Stimulated activated CD4-positive, alpha-beta T cell treated with anti-CD3 and anti-CD28 coated beads, TNF-alpha, amount 100 ng/mL, for 1 hour (primary cell): ENCODE data around the gene KCNE4.
"Not testable (repeated sequence)": the region's sequence is repeated elsewhere in the genome, so short reads cannot be mapped to it uniquely, and the experiment has no call there.

Source experiments
- DNase-seq, 3 donors: peaks; one replicate each; pipeline ENCODE4 v3.0.0-alpha.2; 2020; ENCODE audit warnings: low read depth in 3 of 3, low spot score in 1 of 3

KCNE4 gene

DNA sequence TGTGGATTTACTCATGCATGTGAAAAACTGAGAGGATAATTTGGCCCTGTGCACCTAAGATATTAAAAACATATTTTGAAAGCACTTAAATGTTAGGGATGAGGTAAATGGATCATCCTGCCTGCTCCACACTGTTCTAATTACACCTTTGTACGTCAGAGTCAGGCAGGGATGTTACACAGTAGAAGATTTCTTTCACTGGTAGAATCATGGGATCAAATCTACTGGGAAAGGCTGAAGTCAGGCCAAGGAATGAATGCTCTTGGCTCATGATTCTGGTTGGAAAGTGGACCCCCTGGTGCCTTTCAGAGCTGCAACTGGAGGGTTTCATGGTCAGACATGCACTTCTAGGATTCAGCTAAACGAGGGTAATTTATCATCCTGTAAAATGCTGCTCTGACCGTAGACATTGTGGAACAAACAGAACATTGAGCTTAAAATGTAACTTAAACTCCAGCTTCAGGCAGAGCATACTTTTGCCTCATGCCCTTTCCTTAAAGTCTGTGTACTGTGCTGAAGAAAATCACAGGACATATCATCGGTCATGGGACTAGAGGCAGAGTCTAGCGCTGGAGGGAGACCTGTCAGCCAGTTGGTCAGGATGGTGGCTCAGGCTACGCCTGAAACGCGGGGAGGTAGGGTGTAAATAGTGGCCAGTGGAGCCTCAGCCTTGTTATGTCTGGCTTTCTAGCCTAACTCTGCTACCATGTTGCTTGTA lies 4.9 kb downstream of the KCNE4 start:
- DNase-seq, result no peak

DNA sequence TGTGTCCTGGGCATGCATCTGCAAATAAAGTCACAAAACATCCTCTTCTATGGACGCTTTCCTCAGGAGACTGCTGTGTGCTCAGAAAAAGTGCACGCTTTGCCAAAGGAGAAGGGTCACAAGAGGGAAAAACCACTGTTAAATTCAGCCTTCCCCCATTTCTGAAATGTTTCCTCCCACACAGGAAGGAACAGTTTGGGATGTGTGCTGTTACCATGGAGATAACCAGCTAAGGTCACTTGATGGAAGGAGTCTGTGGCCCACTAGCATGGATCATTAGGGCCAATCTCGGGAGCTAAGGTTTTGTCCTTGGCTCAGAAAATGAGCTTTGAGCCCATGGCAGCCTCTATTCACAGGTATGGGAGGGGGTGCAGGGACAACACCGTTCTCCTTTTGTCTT lies 5.6 kb downstream of the KCNE4 start:
- DNase-seq, result no peak

DNA sequence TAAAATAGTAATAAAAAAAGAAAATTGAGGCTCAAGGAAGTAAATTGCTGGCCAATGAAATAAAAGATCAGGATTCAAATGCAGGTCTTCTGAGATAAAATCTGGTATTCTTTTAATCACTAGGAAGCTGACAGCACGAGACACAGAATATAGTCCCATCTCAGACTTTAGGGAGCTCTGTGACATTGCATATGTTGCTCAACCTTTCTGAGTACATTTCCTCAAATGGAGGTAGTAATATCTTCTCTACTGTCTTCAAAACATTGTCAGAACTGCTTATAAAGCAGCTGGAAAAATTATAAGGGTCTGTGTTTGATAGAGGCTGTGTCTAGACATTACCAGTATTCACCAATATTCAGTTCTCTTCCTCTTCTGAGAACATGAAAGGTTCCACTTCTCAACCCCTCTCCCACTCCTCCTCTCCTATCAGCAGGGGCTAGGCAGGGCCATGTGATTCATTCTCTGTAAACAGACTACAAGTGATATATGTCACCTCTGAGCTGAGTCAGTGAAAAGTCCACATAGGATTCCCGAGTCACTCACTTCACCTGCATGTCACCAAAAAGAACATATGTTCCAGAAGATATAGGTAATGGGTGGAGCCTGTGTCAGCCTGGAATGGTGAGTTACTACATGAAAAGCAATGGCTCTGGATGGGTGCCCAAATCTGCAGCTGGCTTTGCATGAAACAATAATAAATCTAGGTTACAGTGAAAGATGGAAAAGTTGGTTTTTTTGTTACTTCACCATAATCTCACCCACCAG lies 7.1 kb downstream of the KCNE4 start:
- no peak for DNase-seq

DNA sequence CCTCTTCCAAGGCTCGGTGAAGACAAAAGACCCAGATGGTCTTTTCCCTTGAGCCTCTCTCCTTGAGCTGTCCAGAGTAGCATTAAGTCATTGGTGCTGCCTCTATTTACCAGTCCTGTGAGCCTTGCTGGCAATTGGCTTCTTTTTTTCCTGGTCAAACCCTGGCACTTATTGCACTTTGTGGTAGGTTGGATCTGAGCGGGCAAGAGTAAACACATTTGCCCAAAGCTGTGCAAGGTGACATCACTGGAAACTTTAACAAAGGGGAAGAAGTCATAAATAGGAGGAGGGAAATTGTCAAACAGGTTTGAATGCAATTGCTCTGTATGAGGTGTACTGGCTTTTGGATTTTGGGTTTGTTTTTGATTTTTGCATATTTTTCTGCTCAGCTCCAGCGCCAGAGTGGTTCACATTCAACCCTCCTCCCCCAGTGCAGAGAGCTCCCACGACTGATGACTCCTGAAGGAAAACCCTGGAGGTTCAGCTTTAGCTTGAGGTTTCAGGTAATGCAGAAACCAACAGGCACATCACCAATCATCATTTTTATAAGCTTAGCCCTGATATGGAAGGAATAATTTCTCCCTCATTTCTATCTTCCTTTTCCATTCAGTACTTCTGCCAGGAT lies 8.3 kb downstream of the KCNE4 start:
- DNase-seq, result no peak

DNA sequence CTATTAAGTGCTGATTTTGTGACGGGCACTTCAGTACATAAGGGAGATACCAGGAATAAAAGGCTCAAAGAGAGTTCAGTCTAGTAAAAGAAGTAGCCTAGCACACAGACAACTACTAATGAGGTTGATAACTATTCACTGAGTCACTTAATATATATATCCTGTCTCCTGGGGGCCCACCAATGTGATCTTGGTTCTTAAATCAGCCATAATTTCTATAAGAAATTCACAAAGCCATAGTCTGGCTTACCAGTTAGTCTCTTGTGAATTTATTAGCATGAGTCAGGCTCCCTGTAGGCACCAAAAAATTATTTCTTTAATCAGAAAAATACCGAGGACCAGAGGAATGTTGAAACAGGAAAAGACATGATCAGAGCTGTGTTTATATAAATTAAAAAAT lies 10.4 kb downstream of the KCNE4 start:
- no peak for DNase-seq

DNA sequence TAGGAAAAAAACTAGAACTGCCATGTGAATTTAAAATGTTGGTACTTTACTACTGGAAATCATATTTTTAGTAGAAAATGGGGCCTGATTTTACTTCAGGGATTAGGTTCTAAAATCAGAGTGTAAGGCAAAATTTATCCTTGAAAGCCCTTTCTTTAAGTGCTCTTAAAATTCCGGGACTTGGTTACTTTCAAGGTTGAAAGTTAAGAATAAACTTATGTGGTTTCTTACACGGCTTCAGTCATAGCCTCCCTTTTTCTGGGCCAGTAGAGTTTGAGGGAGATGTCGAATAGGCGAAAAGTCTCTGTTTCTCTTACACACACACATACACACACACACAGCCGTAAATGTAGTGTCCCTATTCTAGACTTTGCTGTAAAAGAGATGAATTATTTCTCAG lies 13.1 kb downstream of the KCNE4 start:
- no peak for DNase-seq

DNA sequence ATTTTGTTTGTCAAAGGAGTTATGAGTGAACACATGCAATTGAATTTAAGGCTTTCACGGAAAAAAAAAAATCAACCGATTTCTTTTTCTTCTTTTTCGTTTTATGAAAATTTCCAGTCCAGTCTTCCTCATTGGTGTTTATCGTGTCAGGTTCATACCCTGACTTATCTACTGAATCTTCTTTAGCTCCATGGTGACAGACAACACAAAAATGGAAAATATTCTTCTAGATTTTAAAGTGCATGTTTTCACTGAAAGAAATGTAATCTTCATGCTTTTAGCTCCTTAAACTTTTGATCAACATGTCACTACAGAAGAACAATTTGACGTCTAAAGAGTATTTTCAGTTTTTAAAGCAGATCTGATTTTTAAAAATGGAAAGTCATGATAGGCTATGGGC lies 14.7 kb downstream of the KCNE4 start:
- DNase-seq, result no peak

DNA sequence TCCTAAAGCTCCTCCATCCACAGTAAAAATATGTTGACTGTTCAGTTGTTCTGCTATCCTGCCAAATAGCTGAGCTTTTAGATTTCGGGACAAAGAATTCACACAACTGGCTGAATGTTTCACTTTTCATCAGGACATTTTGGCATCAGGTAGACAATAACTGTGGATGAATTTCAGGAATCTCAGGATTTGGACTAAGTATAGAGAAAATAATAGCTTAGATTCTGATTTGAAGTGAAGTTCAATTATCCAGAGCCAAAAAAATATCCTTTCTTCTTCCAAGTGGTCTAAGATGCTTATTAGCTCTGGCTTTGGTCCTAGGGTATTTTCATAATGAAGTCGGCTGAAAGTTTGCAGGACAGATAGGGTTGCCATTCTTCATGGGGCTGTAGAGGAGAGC lies 16.1 kb downstream of the KCNE4 start:
- DNase-seq, result no peak

DNA sequence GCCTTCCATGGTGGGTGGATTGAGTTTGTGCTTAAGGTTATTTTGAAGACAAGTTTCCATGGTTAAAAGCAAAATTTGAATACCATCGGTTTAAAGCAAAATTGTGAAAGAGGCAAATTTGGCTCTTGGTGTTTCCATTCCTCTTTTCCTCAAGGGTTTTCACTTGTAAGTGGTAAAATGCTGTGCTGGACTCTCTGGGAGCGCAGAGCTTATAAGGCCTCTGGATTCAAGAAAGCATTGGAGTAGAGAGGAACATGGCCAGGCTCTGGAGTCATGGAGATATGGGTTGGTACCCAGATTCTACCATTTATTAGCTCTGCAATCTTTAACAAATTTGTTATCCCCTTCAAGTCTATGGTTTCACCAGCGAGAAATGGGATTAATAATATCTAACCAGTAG lies 17.5 kb downstream of the KCNE4 start:
- DNase-seq, result no peak

DNA sequence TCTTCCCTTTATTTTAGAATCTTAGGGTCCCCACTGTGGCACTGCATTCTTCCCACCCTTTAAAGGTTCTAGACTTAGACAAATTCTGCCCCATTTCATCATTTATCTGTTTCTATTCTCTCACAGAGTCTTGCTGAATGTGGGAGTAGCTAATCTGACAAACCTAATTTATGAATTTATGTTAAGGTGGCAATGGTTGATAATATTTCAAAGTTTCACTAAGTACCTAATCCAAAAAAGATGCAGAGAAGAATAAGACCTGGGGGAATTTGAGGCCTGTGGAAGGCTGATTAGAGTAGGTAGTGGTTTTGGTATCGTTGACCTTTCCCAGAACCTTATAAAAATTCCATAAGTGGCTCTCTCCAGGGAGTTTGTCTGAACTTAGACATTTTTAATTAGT lies 18.0 kb downstream of the KCNE4 start:
- no peak for DNase-seq

DNA sequence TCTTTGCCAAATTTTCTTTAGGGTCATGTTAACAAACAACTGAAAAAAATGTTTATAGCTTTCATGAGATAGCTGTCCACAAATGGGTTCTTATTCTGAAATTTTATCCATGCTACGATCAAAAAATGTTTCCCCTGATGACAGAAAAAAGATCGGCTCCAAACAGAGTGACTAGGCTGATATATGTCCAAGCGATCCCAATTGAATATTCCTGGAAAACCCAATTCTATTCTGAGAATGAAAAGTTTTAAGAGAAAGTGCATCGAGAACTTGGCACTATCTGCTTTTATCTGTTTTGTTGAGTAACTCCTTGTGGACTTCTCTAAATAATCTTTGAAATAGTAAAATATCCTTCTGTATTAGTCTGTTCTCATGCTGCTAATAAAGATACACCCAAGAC lies 19.1 kb downstream of the KCNE4 start:
- DNase-seq, result no peak

DNA sequence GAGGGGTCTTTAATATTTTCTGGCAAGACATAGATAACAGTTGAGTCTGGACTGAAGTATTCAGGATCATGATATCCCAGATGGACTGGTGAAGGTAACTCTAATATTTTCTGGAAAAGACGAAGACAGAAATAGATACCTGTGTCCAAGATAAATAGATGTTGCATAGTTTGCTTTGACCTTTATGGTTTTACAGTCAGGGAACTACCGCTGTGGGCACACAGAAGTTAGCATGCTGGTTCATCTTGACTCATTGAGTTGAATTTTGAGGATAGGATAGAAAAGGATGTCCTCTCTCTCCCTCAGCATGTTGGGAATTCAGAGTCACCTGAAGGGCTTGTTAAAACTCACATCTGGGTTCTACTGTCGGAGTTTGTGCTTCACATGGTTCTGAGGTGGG lies 20.8 kb downstream of the KCNE4 start:
- DNase-seq, result no peak

DNA sequence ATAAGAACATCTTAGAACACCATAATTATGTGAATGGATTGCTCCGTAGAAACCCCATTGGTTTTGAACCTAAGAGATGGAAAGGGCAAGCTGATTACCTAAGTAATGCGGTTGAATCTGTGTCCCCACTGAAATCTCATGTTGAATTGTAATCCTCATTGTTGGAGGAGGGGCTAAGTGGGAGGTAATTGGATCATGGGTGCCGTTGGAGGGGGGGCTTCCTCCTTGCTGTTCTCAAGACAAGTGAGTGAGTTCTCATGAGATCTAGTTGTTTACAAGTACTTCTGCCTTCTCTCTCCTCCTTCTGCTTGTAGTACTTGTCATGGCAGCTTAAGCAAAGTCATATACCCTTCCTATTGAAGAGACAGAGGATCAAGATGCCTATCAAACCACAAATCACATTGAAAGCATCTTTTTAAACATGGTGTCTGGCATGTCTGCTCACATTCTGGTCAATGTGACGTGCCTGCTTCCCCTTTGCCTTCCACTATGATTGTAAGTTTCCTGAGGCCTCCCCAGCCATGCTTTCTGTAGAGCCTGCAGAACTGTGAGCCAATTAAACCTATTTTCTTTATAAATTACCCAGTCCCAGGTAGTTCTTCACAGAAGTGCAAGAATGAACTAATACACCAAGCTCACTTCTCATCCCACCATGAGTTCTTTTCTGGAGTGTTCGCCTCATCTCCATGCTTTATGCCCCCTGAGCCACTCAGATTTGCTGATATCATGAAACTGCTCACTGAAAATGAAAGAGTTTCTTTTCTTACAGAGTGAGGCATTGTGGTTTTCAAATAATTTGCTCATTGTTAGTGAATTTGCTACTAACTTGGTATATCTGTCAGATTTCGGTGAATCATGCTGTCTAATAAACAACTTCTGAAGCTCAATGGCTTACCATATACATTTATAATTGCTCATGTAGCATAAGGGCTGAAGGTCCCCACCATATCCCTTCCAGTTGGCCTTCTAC lies 23.6 kb downstream of the KCNE4 start:
- no peak for DNase-seq

DNA sequence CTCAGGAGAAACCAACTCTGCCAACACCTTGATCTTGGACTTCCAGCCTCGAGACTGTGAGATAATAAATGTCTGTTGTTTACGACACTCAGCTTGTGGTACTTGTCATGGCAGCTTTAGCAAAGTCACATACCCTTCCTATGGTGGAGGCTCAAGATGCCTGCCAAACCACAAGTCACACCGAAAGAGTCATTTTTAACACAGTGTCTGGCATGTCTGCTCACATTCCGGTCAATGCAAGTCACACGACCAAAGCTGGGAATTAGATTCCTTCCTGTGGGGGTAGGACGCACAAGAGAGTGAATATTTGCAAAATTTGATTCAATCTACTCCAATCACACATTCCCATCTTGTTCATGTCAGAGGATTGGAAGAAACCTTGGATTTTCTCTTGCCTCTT lies 24.6 kb downstream of the KCNE4 start:
- no peak for DNase-seq

DNA sequence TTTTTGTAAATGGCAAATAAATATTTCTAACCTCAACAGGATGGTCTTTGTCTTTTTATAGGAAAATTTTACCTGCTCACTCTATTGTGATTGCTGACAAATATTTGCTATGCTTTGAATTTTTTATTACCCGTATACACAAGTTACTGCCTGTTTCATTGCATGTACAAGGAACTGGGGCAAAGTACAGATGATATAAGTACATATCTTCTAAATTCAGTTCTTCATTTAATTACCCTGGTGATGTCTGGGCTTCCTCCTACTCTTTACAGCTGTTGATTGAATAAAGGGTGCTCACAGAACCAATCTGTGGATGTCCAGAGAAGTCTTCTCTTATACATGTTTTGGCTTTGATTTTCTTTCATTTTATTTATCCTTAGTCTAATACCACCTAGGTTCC lies 26.5 kb downstream of the KCNE4 start:
- no peak for DNase-seq

DNA sequence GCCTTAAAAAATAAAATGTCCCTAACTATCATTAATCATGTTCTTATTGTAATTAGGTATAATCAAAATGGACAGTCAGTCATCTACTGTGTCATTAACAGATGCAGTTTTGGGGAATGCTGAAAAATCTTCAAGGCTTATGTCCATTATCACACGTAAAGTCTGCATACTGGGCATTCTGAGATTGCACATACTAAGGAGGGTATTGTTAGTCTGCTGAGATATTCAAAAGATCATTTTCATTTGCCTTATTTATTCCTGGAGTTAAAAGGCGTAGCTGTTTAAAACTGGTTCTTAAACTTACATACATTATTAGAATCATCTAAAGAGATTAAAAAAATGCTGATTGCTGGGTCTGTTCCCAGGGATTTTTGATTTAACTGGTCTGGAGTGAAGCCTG lies 27.4 kb downstream of the KCNE4 start:
- no peak for DNase-seq

DNA sequence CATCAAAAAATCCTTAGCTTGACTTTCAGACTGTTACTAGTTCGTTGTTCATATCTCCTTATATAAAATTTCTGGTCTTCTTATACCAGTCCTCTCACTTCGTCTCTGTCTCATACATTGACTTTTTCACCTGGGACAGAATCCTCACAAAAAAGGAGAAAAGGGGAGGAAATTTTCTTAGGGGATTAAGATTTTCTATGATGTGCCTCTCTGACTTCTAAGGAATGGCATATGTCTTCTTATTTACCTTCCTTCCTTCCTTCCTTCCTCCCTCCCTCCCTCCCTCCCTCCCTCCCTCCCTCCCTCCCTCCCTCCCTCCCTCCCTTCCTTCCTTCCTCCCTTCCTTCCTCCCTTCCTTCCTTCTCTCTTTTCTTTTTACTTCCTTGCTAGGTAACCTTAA lies 27.9 kb downstream of the KCNE4 start:
- DNase-seq, result no peak

DNA sequence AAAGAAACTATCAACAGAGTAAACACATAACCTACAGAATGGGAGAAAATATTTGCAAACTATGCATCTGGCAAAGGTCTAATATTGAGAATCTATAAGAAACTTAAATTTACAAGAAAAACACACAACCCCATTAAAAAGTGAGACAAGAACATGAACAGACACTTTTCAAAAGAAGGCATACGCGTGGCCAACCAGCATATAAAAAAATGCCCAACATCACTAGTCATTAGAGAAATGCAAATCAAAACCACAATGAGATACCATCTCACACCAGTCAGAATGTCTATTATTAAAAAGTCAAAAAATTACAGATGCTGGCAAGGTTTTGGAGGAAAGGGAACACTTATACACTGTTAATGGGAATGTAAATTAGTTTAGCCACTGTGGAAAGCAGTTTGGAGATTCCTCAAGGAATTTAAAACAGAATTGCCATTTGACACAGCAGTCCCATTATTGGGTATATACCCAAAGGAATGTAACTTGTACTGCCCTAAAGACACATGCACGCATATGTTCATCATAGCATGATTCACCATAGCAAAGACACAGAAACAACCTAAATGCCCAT lies 28.9 kb downstream of the KCNE4 start:
- DNase-seq, result not testable (repeated sequence)

DNA sequence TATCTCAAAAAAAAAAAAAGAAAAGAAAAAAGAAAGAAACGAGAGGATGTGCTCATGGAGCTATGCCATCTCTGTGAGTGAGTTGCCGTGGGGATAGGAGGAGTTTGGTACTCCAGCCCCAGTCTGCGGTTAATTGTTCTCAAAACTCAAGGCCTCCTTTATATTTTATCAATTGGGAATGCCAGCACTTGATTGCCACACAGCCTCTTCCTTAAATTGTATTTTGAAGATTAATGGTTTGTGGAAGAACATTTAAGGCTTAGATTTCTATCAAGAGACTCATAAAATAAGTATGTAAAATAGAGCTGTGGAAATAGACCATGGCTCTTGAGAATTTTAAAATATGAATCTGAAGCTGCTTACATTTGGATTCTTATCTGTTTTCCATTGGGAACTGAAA lies 29.8 kb downstream of the KCNE4 start:
- no peak for DNase-seq

DNA sequence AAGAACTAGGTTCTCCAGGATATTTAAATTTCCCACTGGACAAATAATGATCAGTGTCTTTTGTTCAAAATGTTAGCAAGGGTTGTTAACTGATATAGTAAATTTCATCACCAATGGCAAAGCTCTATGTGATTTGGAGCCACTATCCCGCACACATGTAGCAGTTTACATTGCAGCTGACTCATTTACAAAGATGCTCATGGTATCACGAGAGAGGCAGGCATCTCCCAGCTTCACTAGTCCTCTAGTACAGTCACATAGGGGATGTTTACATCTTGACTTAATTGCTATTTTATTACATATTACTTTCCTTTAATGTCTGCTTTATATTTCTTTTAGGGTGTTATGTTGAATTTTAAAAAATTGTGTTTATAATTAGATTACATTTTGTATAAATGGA lies 30.7 kb downstream of the KCNE4 start:
- no peak for DNase-seq
